HepG2 (cell line): Measurements from ENCODE around the gene KANSL3. TPM values are rescaled to one million over a fixed set of nuclear protein-coding genes. Genes with fewer than 3 reads are reported as not detected.

Experiments
- ATAC-seq: fragments of 200-7000 bp; cut with Tn5 transposase; 3 replicates; pipeline ENCODE4 v1.9.1; 2020; ENCODE audit warnings: mild to moderate bottlenecking, moderate library complexity
- BruUV-seq: library from RNA; stranded (reverse); fragments of 400-500 nt; replicated peaks from 2 replicates; lab custom pipeline; 2021; lab: Mats Ljungman, UMichigan
- CTCF ChIA-PET: fragments of 300-600 bp; formaldehyde crosslinking; extraction: SDS; loops from one replicate; lab custom pipeline; 2021; ENCODE audit warnings: low total read pairs, inconsistent platforms, low intra/inter-chr PET ratio; lab: Yijun Ruan, JAX
- POLR2A ChIA-PET: fragments of 350-600 bp; sonication (Branson Sonifier 250); formaldehyde crosslinking; loops from one replicate; lab custom pipeline; 2020; ENCODE audit warnings: antibody characterized with exemption, inconsistent platforms; lab: Yijun Ruan, JAX
- DNase-seq: peaks from one replicate; pipeline ENCODE4 v3.0.0-alpha.2; 2015; ENCODE audit warnings: low spot score
- FAIRE-seq: peaks from 3 replicates; lab custom pipeline; 2011; peaks lifted over from hg19 to GRCh38; lab: Jason Lieb, UNC
- H2AFZ ChIP-seq: one replicate; pipeline ENCODE4 v1.6.1; 2011; ENCODE audit warnings: low read length, inconsistent platforms
- H3K27ac ChIP-seq: fragments of 300-600 bp; 3 replicates; pipeline ENCODE4 v1.8.0; 2011; ENCODE audit warnings: mixed run types, mild to moderate bottlenecking, mixed read lengths, low read length, inconsistent platforms; ENCODE audit not compliant: insufficient read depth; ENCODE audit errors: extremely low read length
- H3K27me3 ChIP-seq, 2 experiments: fragments of 200-600 bp in 1 of 2; 2 replicates in 1 of 2; 3 replicates in 1 of 2; pipeline versions ENCODE4 v1.6.0 to v1.8.0; 2011; ENCODE audit warnings: low read length in 2 of 2, mild to moderate bottlenecking in 2 of 2, moderate library complexity in 2 of 2, inconsistent platforms in 1 of 2; ENCODE audit not compliant: insufficient read depth in 2 of 2, control insufficient read depth in 1 of 2
- H3K36me3 ChIP-seq, 2 experiments: fragments of 200-600 bp in 1 of 2; replicated peaks in 1 of 2; 2 replicates in 1 of 2; 3 replicates in 1 of 2; pipeline versions ENCODE4 v1.5.1 to v1.8.0; 2011; ENCODE audit warnings: low read length in 2 of 2, inconsistent platforms in 1 of 2; ENCODE audit not compliant: insufficient read depth in 2 of 2, control insufficient read depth in 1 of 2
- H3K4me1 ChIP-seq: 2 replicates; pipeline ENCODE4 v1.5.1; 2012; ENCODE audit warnings: low read length, inconsistent platforms; ENCODE audit not compliant: insufficient read depth
- H3K4me2 ChIP-seq: 2 replicates; pipeline ENCODE4 v1.6.0; 2011; ENCODE audit warnings: low read depth, low read length, inconsistent platforms
- H3K4me3 ChIP-seq, 3 experiments: fragments of 200-600 bp in 1 of 3; sonication (generic), shearing (Covaris generic) in 1 of 3; replicated peaks in 1 of 3; 2 replicates each; pipeline ENCODE4 v1.5.1; 2011 to 2016; ENCODE audit warnings: low read length in 3 of 3, inconsistent platforms in 2 of 3, low read depth in 2 of 3, mild to moderate bottlenecking in 2 of 3, control low read depth in 1 of 3, mixed read lengths in 1 of 3; ENCODE audit not compliant: insufficient read depth in 1 of 3
- H3K79me2 ChIP-seq: one replicate; pipeline ENCODE4 v1.6.1; 2011; ENCODE audit warnings: low read length, inconsistent platforms; ENCODE audit not compliant: insufficient read depth
- H3K9ac ChIP-seq: 2 replicates; pipeline ENCODE4 v1.6.0; 2011; ENCODE audit warnings: mild to moderate bottlenecking, low read depth, low read length, inconsistent platforms; ENCODE audit not compliant: insufficient read depth
- H3K9me3 ChIP-seq: 2 replicates; pipeline ENCODE4 v1.5.1; 2012; ENCODE audit warnings: mild to moderate bottlenecking, low read length
- H4K20me1 ChIP-seq: 2 replicates; pipeline ENCODE4 v1.6.0; 2011; ENCODE audit warnings: inconsistent platforms, mild to moderate bottlenecking, low read length, moderate library complexity; ENCODE audit not compliant: insufficient read depth
- CEBPG ChIP-seq: IDR thresholded peaks from 2 replicates; pipeline ENCODE4 v1.6.1; 2016
- E2F2 ChIP-seq: sonication (generic); formaldehyde crosslinking; IDR thresholded peaks from 2 replicates; pipeline ENCODE4 v1.4.0; 2020; ENCODE audit warnings: missing genetic modification reagents, borderline replicate concordance
- NCOA2 ChIP-seq: sonication (generic); formaldehyde crosslinking; IDR thresholded peaks from 2 replicates; pipeline ENCODE4 v1.8.0; 2022; ENCODE audit warnings: inconsistent platforms
- REL ChIP-seq: sonication (generic); formaldehyde crosslinking; conservative IDR thresholded peaks from 2 replicates; pipeline ENCODE4 v1.8.0; 2022; ENCODE audit warnings: mild to moderate bottlenecking, missing genetic modification reagents, moderate library complexity
- RELA ChIP-seq: sonication (generic); formaldehyde crosslinking; IDR thresholded peaks from 2 replicates; pipeline ENCODE4 v1.4.0; 2020; ENCODE audit warnings: missing genetic modification reagents
- SAP130 ChIP-seq: IDR thresholded peaks from 2 replicates; pipeline ENCODE4 v1.6.1; 2016; ENCODE audit warnings: low read depth
- SP140L ChIP-seq: sonication (generic); formaldehyde crosslinking; IDR thresholded peaks from 2 replicates; pipeline ENCODE4 v1.4.0; 2020; ENCODE audit warnings: missing genetic modification reagents, borderline replicate concordance
- STAG1 ChIP-seq: sonication (generic); formaldehyde crosslinking; IDR thresholded peaks from 2 replicates; pipeline ENCODE4 v1.4.0; 2020; ENCODE audit warnings: missing genetic modification reagents
- TRIM24 ChIP-seq: sonication (generic); formaldehyde crosslinking; IDR thresholded peaks from 2 replicates; pipeline ENCODE4 v1.8.0; 2022; ENCODE audit warnings: mild to moderate bottlenecking, missing genetic modification reagents
- WIZ ChIP-seq: sonication (generic); formaldehyde crosslinking; IDR thresholded peaks from 2 replicates; pipeline ENCODE4 v1.5.1; 2020; ENCODE audit warnings: mild to moderate bottlenecking, missing genetic modification reagents
- ZBTB40 ChIP-seq, 2 experiments: fragments of 450-650 bp in 1 of 2; sonication (generic) in 1 of 2; formaldehyde crosslinking in 1 of 2; IDR thresholded peaks; 2 replicates each; pipeline versions ENCODE4 v1.6.1 to v1.8.0; 2016 to 2022; ENCODE audit warnings: antibody characterized with exemption in 1 of 2, mild to moderate bottlenecking in 1 of 2, missing genetic modification reagents in 1 of 2
- WGBS: methylation state at CpG from one replicate; pipeline ENCODE4 v1.1.6; 2017; ENCODE audit warnings: low lambda C conversion rate; 5-methylcytosine and 5-hydroxymethylcytosine counted together
- in situ Hi-C: cut with HindIII; loops from 2 replicates; pipeline ENCODE4 v1.10.0; 2017; ENCODE audit warnings: low pct_unique_long_range_greater_than_20kb; ENCODE audit not compliant: extremely low pct_ligation_motif_present
- intact Hi-C: fragments of 100-400 bp; cut with micrococcal nuclease; formaldehyde crosslinking; loops from one replicate; pipeline ENCODE4 v1.10.0; 2022; ENCODE audit not compliant: unreplicated experiment
- polyA plus RNA-seq, 8 experiments: library from polyadenylated mRNA; depleted of rRNA in 3 of 8; stranded (reverse) in 7 of 8; unstranded in 1 of 8; fragments of >200 nt; fragmentation: Illumina TruSeq in 4 of 8; extraction: Trizol in 4 of 8; gene quantifications; 2 replicates each; pipeline versions ENCODE4 v1.2.1 to v1.2.3, GENCODE V29; 2011 to 2016; ENCODE audit warnings: low read depth in 4 of 8, missing spikeins in 1 of 8, mixed read lengths in 1 of 8; ENCODE audit not compliant: insufficient read depth in 1 of 8
- total RNA-seq, 5 experiments: library from RNA; depleted of rRNA; stranded (reverse); fragments of >200 nt; fragmentation: Illumina TruSeq; extraction: Trizol; gene quantifications; 2 replicates each; pipeline ENCODE4 v1.2.3, GENCODE V29; 2016; ENCODE audit warnings: low read depth in 1 of 5
- TF ChIP-seq, protein P1 (sequence below): sonication (generic); formaldehyde crosslinking; IDR thresholded peaks from 2 replicates; pipeline ENCODE4 v1.5.1; 2020; ENCODE audit warnings: missing genetic modification reagents, mild to moderate bottlenecking, borderline replicate concordance

The KANSL3 gene
- total and polyA plus RNA-seq, 2 of the 13 experiments (the other 11 are each of a cell fraction or from before 2014, with no cell fraction given): 20.8 to 37.3 TPM

DNA sequence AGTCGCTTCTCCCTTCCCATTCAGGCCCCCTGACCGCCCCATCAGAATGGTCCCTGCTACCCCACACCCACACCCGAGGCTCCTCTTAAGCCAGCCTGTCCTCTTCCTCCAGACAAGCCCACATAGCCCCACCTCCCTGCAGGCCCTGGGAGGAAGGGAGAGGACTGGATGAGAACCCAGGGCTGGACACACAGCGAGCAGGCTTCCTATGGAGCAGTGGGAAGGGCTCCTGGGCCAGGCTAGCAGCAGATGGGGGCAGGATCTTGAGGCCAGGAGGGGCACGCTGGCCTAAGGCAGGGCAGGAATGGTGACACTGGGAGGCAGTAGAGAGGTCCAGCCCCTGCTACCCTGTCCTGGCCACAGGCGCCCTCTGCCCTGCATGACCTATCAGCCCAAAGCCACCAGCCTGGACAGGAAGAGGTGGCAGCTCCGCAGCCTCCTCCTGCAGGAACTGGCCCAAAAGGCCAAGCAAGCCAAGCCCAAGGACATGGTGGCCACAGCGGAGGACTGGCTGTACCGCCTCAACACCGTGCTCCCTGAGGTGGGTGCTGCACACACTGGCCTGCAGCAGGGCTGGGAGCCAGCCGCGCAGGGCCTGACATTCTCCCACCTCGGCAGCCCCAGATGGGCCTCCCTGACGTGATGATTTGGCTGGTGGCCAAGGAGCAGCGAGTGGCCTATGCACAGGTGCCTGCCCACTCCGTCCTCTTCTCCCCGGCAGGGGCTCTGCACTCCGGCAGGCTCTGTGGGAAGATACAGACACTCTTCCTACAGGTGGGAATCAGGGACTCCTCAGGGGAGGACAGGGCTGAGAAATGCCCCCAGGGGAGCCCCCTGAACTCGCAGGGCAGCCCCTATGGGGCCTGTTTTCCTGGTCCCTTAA, 47.7 kb upstream of the KANSL3 start:
- in situ Hi-C loops: no loop called here
- TF ChIP-seq SAP130 (CRISPR knock-in tag) (peak; percentile 59), REL (CRISPR knock-in tag) (no peak), STAG1 (CRISPR knock-in tag) (peak; percentile 65), WIZ (CRISPR knock-in tag) (0 out of 2 replicates have a peak, but pooled peaks have one; percentile 22), CEBPG (CRISPR knock-in tag) (no peak), ZBTB40 (IDR thresholded peaks at IDR 0.05) (no peak), ZBTB40 (CRISPR knock-in tag; IDR thresholded peaks at IDR 0.05) (no peak), NCOA2 (CRISPR knock-in tag) (no peak; the same call in 1 of the 2 replicates), RELA (0 out of 2 replicates have a peak, but pooled peaks have one; percentile 56), TRIM24 (CRISPR knock-in tag) (no peak), SP140L (CRISPR knock-in tag) (no peak), E2F2 (no peak)
- TF ChIP-seq, protein P1, sequence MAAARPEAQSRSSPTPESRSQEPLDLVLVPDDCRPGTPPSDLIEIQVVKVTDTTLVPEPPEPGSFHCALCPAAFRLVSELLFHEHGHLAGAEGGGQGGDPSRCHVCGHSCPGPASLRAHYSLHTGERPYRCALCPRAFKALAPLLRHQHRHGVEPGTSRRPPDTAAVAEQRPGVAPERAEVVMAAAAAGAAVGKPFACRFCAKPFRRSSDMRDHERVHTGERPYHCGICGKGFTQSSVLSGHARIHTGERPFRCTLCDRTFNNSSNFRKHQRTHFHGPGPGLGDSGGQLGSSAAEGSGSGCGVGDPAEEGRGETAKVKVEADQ: no peak

More for the DNA sequence above, 47.7 kb upstream of the KANSL3 start:
- H3K79me2 ChIP-seq: no peaks in the 10 kb centered on the region
- H3K9me3 ChIP-seq: no peaks in the 10 kb centered on the region
- H2AFZ ChIP-seq: peak overlapping the region; percentile 39
- TSS peak; percentile 58 for BruUV-seq
- H3K4me1 ChIP-seq: peaks cover 68% of the 10 kb centered on the region
- FAIRE-seq (peak; percentile 60), ATAC-seq (peak; percentile 84), DNase-seq (peak; percentile 74)
- intact Hi-C loops: loop anchor here (5.0 kb wide), 2 partner anchors 76 to 84 kb away; partner anchors contain the start of gene CNNM4
- H3K27ac ChIP-seq: no peak overlapping the region
- H3K27me3 ChIP-seq: peaks cover 8 to 30% of the 10 kb centered on the region in 2 experiments; a peak in 3 of 5 replicates
- 26% methylated on average over 9 of the region's 19 CpGs for WGBS
- no peaks in the 10 kb centered on the region for H3K36me3 ChIP-seq
- peak overlapping the region; percentile 91 for H3K4me2 ChIP-seq
- ChIA-PET CTCF (no interaction called here), POLR2A (interaction anchor here (0.6 kb wide), 1 partner anchor 76 kb away, joined by 3 read pairs; no protein-coding TSS in a partner anchor)
- H3K4me3 ChIP-seq: peak overlapping the region; percentile 20 to 66 (median 35); a peak in 5 of 6 replicates
- H4K20me1 ChIP-seq: no peaks in the 10 kb centered on the region
- peak overlapping the region; percentile 38; the same call in 1 of the 2 replicates for H3K9ac ChIP-seq
